LNCaP clone FGC (cell line): Measurements from ENCODE around the gene FOXP1.

ENCODE experiments used
- DNase-seq: peaks from one replicate; pipeline ENCODE4 v3.0.0-alpha.2; 2011; ENCODE audit warnings: low read depth
- H3K4me3 ChIP-seq: 2 replicates; pipeline ENCODE4 v1.5.1; 2011; ENCODE audit warnings: mild to moderate bottlenecking, low read depth, low read length, control low read depth
- CTCF ChIP-seq: IDR thresholded peaks from 2 replicates; pipeline ENCODE4 v1.5.1; 2012; ENCODE audit warnings: mild to moderate bottlenecking; ENCODE audit not compliant: control insufficient read depth, insufficient read depth; ENCODE audit errors: extremely low read depth

FOXP1 gene

GRCh38 chr3:71583566-71584393 is at the start of gene FOXP1:
Gene FOXP1 (minus strand): TSS chr3:71583728. CDS start chr3:71198381, 385,347 bp downstream.
- H3K4me3 ChIP-seq = peak within 1 kb of the TSS; percentile 86
- peak; percentile 80 for DNase-seq
- TF ChIP-seq CTCF = no peak

GRCh38 chr3:71629711-71630110 is 46.2 kb upstream of the FOXP1 start:
- TF ChIP-seq CTCF = no peak
- no peak overlapping the region for H3K4me3 ChIP-seq
- no peak for DNase-seq

GRCh38 chr3:71629289-71629688 is 45.8 kb upstream of the FOXP1 start:
- DNase-seq = no peak
- no peak for TF ChIP-seq CTCF
- H3K4me3 ChIP-seq = no peak overlapping the region

- TF ChIP-seq CTCF = no peak
- no peak overlapping the region for H3K4me3 ChIP-seq
- DNase-seq = no peak
Observed at GRCh38 chr3:71628522-71628921, 45.0 kb upstream of the FOXP1 start.

- no peak overlapping the region for H3K4me3 ChIP-seq
- no peak for TF ChIP-seq CTCF
- no peak for DNase-seq
Observed at GRCh38 chr3:71625676-71626075, 42.1 kb upstream of the FOXP1 start.

- DNase-seq = no peak
- TF ChIP-seq CTCF = no peak
- H3K4me3 ChIP-seq = no peak overlapping the region
Observed at GRCh38 chr3:71621825-71622537, 38.5 kb upstream of the FOXP1 start.
